PC-3 (cell line): ENCODE measurements around the gene RPL6. TPM values are rescaled to one million over a fixed set of nuclear protein-coding genes. Genes with fewer than 3 reads are reported as not detected.
"Not testable (repeated sequence)": the region's sequence is repeated elsewhere in the genome, so short reads cannot be mapped to it uniquely, and the experiment has no call there.

Experiments
- ATAC-seq: fragments of 200-7000 bp; cut with Tn5 transposase; 2 replicates; pipeline ENCODE4 v1.9.1; 2020; ENCODE audit warnings: mild to moderate bottlenecking, moderate library complexity
- BruUV-seq: library from RNA; stranded (reverse); fragments of 400-500 nt; replicated peaks from 2 replicates; lab custom pipeline; 2021; lab: Mats Ljungman, UMichigan
- CTCF ChIA-PET: fragments of 300-600 bp; sonication (Branson Sonifier 250); formaldehyde crosslinking; loops from one replicate; lab custom pipeline; 2022; ENCODE audit warnings: antibody characterized with exemption; lab: Charles Lee
- POLR2A ChIA-PET: fragments of 300-600 bp; sonication (Branson Sonifier 250); formaldehyde crosslinking; loops from one replicate; lab custom pipeline; 2022; ENCODE audit warnings: antibody characterized with exemption; ENCODE audit not compliant: unreplicated experiment; lab: Charles Lee
- DNase-seq: peaks from one replicate; pipeline ENCODE4 v3.0.0-alpha.2; 2015
- H2AFZ ChIP-seq: fragments of 300-600 bp; sonication (generic); 2 replicates; pipeline ENCODE4 v1.6.0; 2016; ENCODE audit warnings: antibody characterized with exemption, low read length
- H3F3A ChIP-seq: fragments of 300-600 bp; sonication (generic); one replicate; pipeline ENCODE4 v1.6.0; 2017; ENCODE audit warnings: antibody characterized with exemption, low read length, control low read depth, mild to moderate bottlenecking; ENCODE audit not compliant: unreplicated experiment
- H3K27ac ChIP-seq: fragments of 300-600 bp; sonication (generic); 2 replicates; pipeline ENCODE4 v1.5.1; 2016; ENCODE audit warnings: mild to moderate bottlenecking, low read length
- H3K27me3 ChIP-seq: fragments of 300-600 bp; sonication (generic); 2 replicates; pipeline ENCODE4 v1.6.1; 2016; ENCODE audit warnings: low read length, mixed read lengths
- H3K36me3 ChIP-seq: fragments of 300-600 bp; sonication (generic); 2 replicates; pipeline ENCODE4 v1.6.1; 2016; ENCODE audit warnings: low read depth, mixed run types, low read length, mixed read lengths
- H3K4me1 ChIP-seq: fragments of 300-600 bp; sonication (generic); 2 replicates; pipeline ENCODE4 v1.5.1; 2016; ENCODE audit warnings: low read length; ENCODE audit not compliant: insufficient read depth
- H3K4me2 ChIP-seq: fragments of 300-600 bp; sonication (generic); 2 replicates; pipeline ENCODE4 v1.6.0; 2016; ENCODE audit warnings: low read length
- H3K4me3 ChIP-seq: fragments of 300-600 bp; sonication (generic); 2 replicates; pipeline ENCODE4 v1.5.1; 2016; ENCODE audit warnings: mild to moderate bottlenecking, low read length, mixed read lengths
- H3K79me2 ChIP-seq: fragments of 300-600 bp; sonication (generic); 2 replicates; pipeline ENCODE4 v1.6.1; 2017; ENCODE audit warnings: low read length, mixed read lengths
- H3K9ac ChIP-seq: fragments of 300-600 bp; sonication (generic); 2 replicates; pipeline ENCODE4 v1.6.0; 2016; ENCODE audit warnings: mild to moderate bottlenecking, low read length
- H3K9me2 ChIP-seq: fragments of 300-600 bp; sonication (generic); replicated peaks from 2 replicates; pipeline ENCODE4 v1.6.1; 2016; ENCODE audit warnings: mixed run types, low read length, mixed read lengths
- H3K9me3 ChIP-seq: fragments of 300-600 bp; sonication (generic); 2 replicates; pipeline ENCODE4 v1.6.1; 2016; ENCODE audit warnings: low read length, mixed read lengths
- H4K20me1 ChIP-seq: fragments of 300-600 bp; sonication (generic); 2 replicates; pipeline ENCODE4 v1.6.1; 2016; ENCODE audit warnings: low read length, mixed read lengths
- EZH2 ChIP-seq: fragments of 300-600 bp; sonication (generic); IDR thresholded peaks from one replicate; pipeline ENCODE4 v1.6.1; 2017; ENCODE audit warnings: antibody characterized with exemption, mild to moderate bottlenecking, low read length; ENCODE audit not compliant: unreplicated experiment
- EZH2phosphoT487 ChIP-seq: fragments of 300-600 bp; sonication (generic); IDR thresholded peaks from 2 replicates; pipeline ENCODE4 v1.6.1; 2018; ENCODE audit warnings: mild to moderate bottlenecking, antibody characterized with exemption, low read length, borderline replicate concordance
- intact Hi-C: fragments of 100-400 bp; cut with micrococcal nuclease; formaldehyde crosslinking; loops from 2 replicates; pipeline ENCODE4 v1.9.0; 2023
- total RNA-seq: library from RNA; depleted of rRNA; stranded (reverse); fragments of >200 nt; gene quantifications from 2 replicates; pipeline ENCODE4 v1.2.3, GENCODE V29; 2014
- TF ChIP-seq, protein P1 (sequence below): fragments of 300-600 bp; sonication (generic); conservative IDR thresholded peaks from 2 replicates; pipeline ENCODE4 v1.5.1; 2017; ENCODE audit warnings: antibody characterized with exemption, low read depth, mild to moderate bottlenecking, low read length

Gene RPL6
- total RNA-seq, 1 experiment from 2014 or later, result 1,509 TPM

DNA sequence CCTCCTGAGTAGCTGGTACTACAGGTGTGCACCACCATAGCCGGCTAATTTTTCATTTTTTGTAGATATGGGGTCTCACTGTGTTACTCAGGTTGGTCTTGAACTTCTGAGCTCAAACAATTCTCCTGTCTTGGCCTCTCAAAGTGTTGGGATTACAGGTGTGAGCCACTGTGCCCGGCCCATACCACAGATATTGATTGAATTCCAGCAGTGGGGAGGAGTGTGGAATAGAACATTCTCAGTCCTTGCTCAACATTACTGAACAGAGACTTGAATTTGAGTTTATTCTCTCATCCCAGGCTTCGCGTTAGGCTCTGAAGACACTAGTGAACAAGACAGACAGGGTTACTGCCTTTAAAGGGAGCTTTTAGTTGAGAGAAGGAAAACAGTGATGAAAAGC, 48.9 kb upstream of the RPL6 start:
- no peaks in the 10 kb centered on the region for H3K27me3 ChIP-seq
- intact Hi-C loops, result no loop called here
- no peak overlapping the region for H3K27ac ChIP-seq
- H3K4me1 ChIP-seq, result no peaks in the 10 kb centered on the region
- no peaks in the 10 kb centered on the region for H4K20me1 ChIP-seq
- DNase-seq, result no peak
- peaks cover 41% of the 10 kb centered on the region for H3K36me3 ChIP-seq
- ChIA-PET CTCF (no interaction called here), POLR2A (no interaction called here)
- no TSS peak for BruUV-seq
- TF ChIP-seq EZH2 (no peak), EZH2phosphoT487 (no peak)
- TF ChIP-seq, protein P1, sequence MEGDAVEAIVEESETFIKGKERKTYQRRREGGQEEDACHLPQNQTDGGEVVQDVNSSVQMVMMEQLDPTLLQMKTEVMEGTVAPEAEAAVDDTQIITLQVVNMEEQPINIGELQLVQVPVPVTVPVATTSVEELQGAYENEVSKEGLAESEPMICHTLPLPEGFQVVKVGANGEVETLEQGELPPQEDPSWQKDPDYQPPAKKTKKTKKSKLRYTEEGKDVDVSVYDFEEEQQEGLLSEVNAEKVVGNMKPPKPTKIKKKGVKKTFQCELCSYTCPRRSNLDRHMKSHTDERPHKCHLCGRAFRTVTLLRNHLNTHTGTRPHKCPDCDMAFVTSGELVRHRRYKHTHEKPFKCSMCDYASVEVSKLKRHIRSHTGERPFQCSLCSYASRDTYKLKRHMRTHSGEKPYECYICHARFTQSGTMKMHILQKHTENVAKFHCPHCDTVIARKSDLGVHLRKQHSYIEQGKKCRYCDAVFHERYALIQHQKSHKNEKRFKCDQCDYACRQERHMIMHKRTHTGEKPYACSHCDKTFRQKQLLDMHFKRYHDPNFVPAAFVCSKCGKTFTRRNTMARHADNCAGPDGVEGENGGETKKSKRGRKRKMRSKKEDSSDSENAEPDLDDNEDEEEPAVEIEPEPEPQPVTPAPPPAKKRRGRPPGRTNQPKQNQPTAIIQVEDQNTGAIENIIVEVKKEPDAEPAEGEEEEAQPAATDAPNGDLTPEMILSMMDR, result no peak
- H3K79me2 ChIP-seq, result no peaks in the 10 kb centered on the region
- H3K9me3 ChIP-seq, result no peaks in the 10 kb centered on the region
- no peak for ATAC-seq
- H3K9me2 ChIP-seq, result no peaks in the 10 kb centered on the region
- H3F3A ChIP-seq, result no peaks in the 10 kb centered on the region
- H3K4me3 ChIP-seq, result no peak overlapping the region
- no peak overlapping the region for H3K4me2 ChIP-seq
- no peak overlapping the region for H2AFZ ChIP-seq
- H3K9ac ChIP-seq, result no peak overlapping the region

DNA sequence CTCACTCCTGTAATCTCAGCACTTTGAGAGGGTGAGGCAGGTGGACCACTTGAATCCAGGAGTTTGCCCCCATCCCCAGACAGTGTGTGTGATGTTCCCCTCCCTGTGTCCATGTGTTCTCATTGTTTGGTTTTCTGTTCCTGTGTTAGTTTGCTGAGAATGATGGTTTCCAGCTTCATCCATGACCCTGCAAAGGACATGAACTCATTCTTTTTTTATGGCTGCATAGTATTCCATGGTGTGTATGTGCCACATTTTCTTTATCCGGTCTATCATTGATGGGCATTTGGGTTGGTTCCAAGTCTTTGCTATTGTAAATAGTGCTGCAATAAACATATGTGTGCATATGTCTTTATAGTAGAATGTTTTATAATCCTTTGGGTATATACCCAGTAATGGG, 47.7 kb upstream of the RPL6 start:
- DNase-seq, H3K27ac ChIP-seq, H3K27me3 ChIP-seq, H3K9ac ChIP-seq, ATAC-seq, H3K9me2 ChIP-seq, H2AFZ ChIP-seq, H3K4me2 ChIP-seq, CTCF ChIA-PET, BruUV-seq, H3K4me1 ChIP-seq, intact Hi-C loops, H3K79me2 ChIP-seq, H3K4me3 ChIP-seq, H3K9me3 ChIP-seq, H4K20me1 ChIP-seq, H3F3A ChIP-seq, POLR2A ChIA-PET: not testable (repeated sequence)
- peaks cover 39% of the 10 kb centered on the region for H3K36me3 ChIP-seq

DNA sequence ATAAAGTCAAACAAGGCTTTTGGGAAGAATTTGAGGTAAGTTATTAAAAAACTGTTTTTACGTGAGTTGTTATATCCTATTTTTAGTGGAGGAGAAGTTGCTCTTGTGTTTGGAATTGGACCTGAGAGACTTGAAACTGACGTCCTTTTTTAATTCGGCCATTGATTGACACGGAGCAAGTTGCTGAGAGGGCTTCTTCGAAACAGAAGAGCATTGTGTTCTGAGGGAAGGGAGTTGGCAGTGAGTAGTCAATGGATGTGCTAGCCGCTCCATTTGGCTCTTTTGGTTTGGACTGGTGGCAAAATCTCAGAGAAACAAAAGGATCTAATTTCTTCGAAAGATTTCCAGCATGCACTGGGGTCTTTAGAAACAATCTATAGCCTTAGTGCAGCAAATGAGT, 46.6 kb upstream of the RPL6 start:
- Histone ChIP-seq H3F3A (no peaks in the 10 kb centered on the region), H3K4me3 (no peak overlapping the region), H3K9me2 (no peaks in the 10 kb centered on the region), H3K27me3 (no peaks in the 10 kb centered on the region), H3K4me2 (no peak overlapping the region), H3K9me3 (no peaks in the 10 kb centered on the region), H2AFZ (no peak overlapping the region), H3K27ac (no peak overlapping the region), H3K9ac (no peak overlapping the region), H3K36me3 (peaks cover 42% of the 10 kb centered on the region), H4K20me1 (no peaks in the 10 kb centered on the region), H3K79me2 (no peaks in the 10 kb centered on the region), H3K4me1 (no peaks in the 10 kb centered on the region)
- TF ChIP-seq EZH2phosphoT487 (no peak), EZH2 (no peak)
- TF ChIP-seq, protein P1, result no peak
- CTCF ChIA-PET, result no interaction called here
- DNase-seq, result no peak
- no peak for ATAC-seq
- POLR2A ChIA-PET, result no interaction called here
- intact Hi-C loops, result no loop called here
- BruUV-seq, result no TSS peak
